ENCODE results near the gene TBC1D20. TPM values are rescaled to one million over a fixed set of nuclear protein-coding genes. Genes with fewer than 3 reads are reported as not detected.
A peak's percentile ranks its signal among the peaks of the same experiment; 100 is the strongest.
"Not testable (repeated sequence)": the region's sequence is repeated elsewhere in the genome, so short reads cannot be mapped to it uniquely, and the experiment has no call there.

TBC1D20 gene
- total RNA-seq, 2 experiments from 2014 or later, result 29.3 to 31.6 TPM

GRCh38 chr20:396619-397431 is 65.5 kb downstream of the TBC1D20 start:
- Mint-ChIP-seq H3K36me3 (ENCODE audit: low read depth) (peaks cover 31% of the 10 kb centered on the region), H3K27ac (no peak overlapping the region), H3K4me3 (no peak overlapping the region), H3K4me1 (peaks cover 5% of the 10 kb centered on the region), H3K27me3 (no peaks in the 10 kb centered on the region), H3K9me3 (no peaks in the 10 kb centered on the region)
- no peak for DNase-seq
- ChIA-PET POLR2A (no interaction called here), CTCF (interaction anchor here (0.9 to 1.1 kb wide), 2 partner anchors 9 to 43 kb away, joined by 3 read pairs; no protein-coding TSS in a partner anchor)

- peaks cover 3% of the 10 kb centered on the region for H3K4me1 Mint-ChIP-seq
- CTCF ChIA-PET, result interaction anchor here (0.8 to 1.1 kb wide), 3 partner anchors 10 to 43 kb away, joined by 3 read pairs; no protein-coding TSS in a partner anchor
- peaks cover 34% of the 10 kb centered on the region for H3K36me3 Mint-ChIP-seq (ENCODE audit: low read depth)
- H3K27ac Mint-ChIP-seq, result no peak overlapping the region
- no peaks in the 10 kb centered on the region for H3K9me3 Mint-ChIP-seq
- POLR2A ChIA-PET, result no interaction called here
- no peak for DNase-seq
- H3K4me3 Mint-ChIP-seq, result no peak overlapping the region
- H3K27me3 Mint-ChIP-seq, result no peaks in the 10 kb centered on the region
These were observed 66.1 kb downstream of the TBC1D20 start for GRCh38 chr20:396252-396618.

GRCh38 chr20:393296-393695 is 69.0 kb downstream of the TBC1D20 start:
- H3K4me1 Mint-ChIP-seq, POLR2A ChIA-PET, H3K9me3 Mint-ChIP-seq, H3K27me3 Mint-ChIP-seq, H3K27ac Mint-ChIP-seq, H3K4me3 Mint-ChIP-seq, DNase-seq: not testable (repeated sequence)
- CTCF ChIA-PET, result interaction anchor here (1.5 to 2.2 kb wide), 2 partner anchors 10 to 20 kb away, joined by 3 to 9 read pairs; no protein-coding TSS in a partner anchor
- H3K36me3 Mint-ChIP-seq (ENCODE audit: low read depth), result peaks cover 50% of the 10 kb centered on the region

- Mint-ChIP-seq H3K4me3 (no peak overlapping the region), H3K27ac (no peak overlapping the region), H3K27me3 (no peaks in the 10 kb centered on the region), H3K4me1 (no peaks in the 10 kb centered on the region), H3K36me3 (ENCODE audit: low read depth) (peaks cover 54% of the 10 kb centered on the region), H3K9me3 (no peaks in the 10 kb centered on the region)
- ChIA-PET CTCF (interaction anchor here (1.0 to 1.6 kb wide), 2 partner anchors 10 to 18 kb away, joined by 3 read pairs; partner anchors contain the start of gene TRIB3), POLR2A (interaction anchor here (0.6 kb wide), 1 partner anchor 10 kb away, joined by 3 read pairs; no protein-coding TSS in a partner anchor)
- DNase-seq, result no peak
These were observed 71.2 kb downstream of the TBC1D20 start for GRCh38 chr20:391041-391711.

GRCh38 chr20:389220-389619 is 73.1 kb downstream of the TBC1D20 start:
- no peak overlapping the region for H3K4me3 Mint-ChIP-seq
- no peaks in the 10 kb centered on the region for H3K27me3 Mint-ChIP-seq
- ChIA-PET POLR2A (no interaction called here), CTCF (interaction anchor here (0.6 to 1.0 kb wide), 2 partner anchors 64 to 97 kb away, joined by 3 read pairs; partner anchors contain the start of gene SOX12)
- H3K9me3 Mint-ChIP-seq, result no peaks in the 10 kb centered on the region
- peaks cover 51% of the 10 kb centered on the region for H3K36me3 Mint-ChIP-seq (ENCODE audit: low read depth)
- H3K4me1 Mint-ChIP-seq, result peaks cover 6% of the 10 kb centered on the region
- DNase-seq, result no peak
- no peak overlapping the region for H3K27ac Mint-ChIP-seq

GRCh38 chr20:388034-388994 is 74.0 kb downstream of the TBC1D20 start:
- no peak overlapping the region for H3K4me3 Mint-ChIP-seq
- peak overlapping the region; percentile 15 for H3K27ac Mint-ChIP-seq
- peaks cover 11% of the 10 kb centered on the region for H3K4me1 Mint-ChIP-seq
- H3K27me3 Mint-ChIP-seq, result no peaks in the 10 kb centered on the region
- ChIA-PET POLR2A (no interaction called here), CTCF (no interaction called here)
- no peaks in the 10 kb centered on the region for H3K9me3 Mint-ChIP-seq
- DNase-seq, result no peak
- H3K36me3 Mint-ChIP-seq (ENCODE audit: low read depth), result peaks cover 50% of the 10 kb centered on the region

- peaks cover 43% of the 10 kb centered on the region for H3K36me3 Mint-ChIP-seq (ENCODE audit: low read depth)
- no peak for DNase-seq
- ChIA-PET POLR2A (no interaction called here), CTCF (interaction anchor here (1.0 to 1.2 kb wide), 2 partner anchors 25 to 33 kb away, joined by 3 read pairs; no protein-coding TSS in a partner anchor)
- peaks cover 14% of the 10 kb centered on the region for H3K4me1 Mint-ChIP-seq
- H3K9me3 Mint-ChIP-seq, result no peaks in the 10 kb centered on the region
- H3K4me3 Mint-ChIP-seq, result no peak overlapping the region
- H3K27me3 Mint-ChIP-seq, result no peaks in the 10 kb centered on the region
- H3K27ac Mint-ChIP-seq, result peak overlapping the region; percentile 36
These were observed 74.8 kb downstream of the TBC1D20 start for GRCh38 chr20:387520-387919.

GRCh38 chr20:386634-387033 is 75.7 kb downstream of the TBC1D20 start:
- H3K27ac Mint-ChIP-seq, POLR2A ChIA-PET, DNase-seq, H3K4me3 Mint-ChIP-seq, H3K9me3 Mint-ChIP-seq, H3K27me3 Mint-ChIP-seq: not testable (repeated sequence)
- Mint-ChIP-seq H3K36me3 (ENCODE audit: low read depth) (peaks cover 38% of the 10 kb centered on the region), H3K4me1 (peaks cover 21% of the 10 kb centered on the region)
- CTCF ChIA-PET, result interaction anchor here (1.0 to 1.2 kb wide), 3 partner anchors 21 to 34 kb away, joined by 3 to 4 read pairs (median 3); no protein-coding TSS in a partner anchor

Other genes starting within 250 kb of the TBC1D20 start
- gene DEFB129, start 235.3 kb downstream of the TBC1D20 start, total RNA-seq, result not detected
- gene DEFB132, start 204.8 kb downstream of the TBC1D20 start, total RNA-seq, result not detected
- 1 to 10 TPM; 7.8 to 8.2 TPM for gene C20orf96, start 171.8 kb downstream of the TBC1D20 start, total RNA-seq
- 10 to 100 TPM; 26.4 to 27.1 TPM for gene ZCCHC3, start 165.0 kb downstream of the TBC1D20 start, total RNA-seq
- 1 to 10 TPM; 5.6 to 6.0 TPM for gene SOX12, start 137.0 kb downstream of the TBC1D20 start, total RNA-seq
- 1 to 10 TPM in 1 of 2 experiments, under 1 TPM in 1; 0.87 to 1.2 TPM for gene NRSN2, start 115.4 kb downstream of the TBC1D20 start, total RNA-seq
- 10 to 100 TPM; 16.0 to 18.8 TPM for gene TRIB3, start 81.8 kb downstream of the TBC1D20 start, total RNA-seq
- 100 to 1,000 TPM; 135 to 155 TPM for gene RBCK1, start 54.2 kb downstream of the TBC1D20 start, total RNA-seq
- 100 to 1,000 TPM; 111 to 133 TPM for gene CSNK2A1, start 81.3 kb upstream of the TBC1D20 start, total RNA-seq
- gene TCF15, start 147.8 kb upstream of the TBC1D20 start, total RNA-seq, result not detected
- 10 to 100 TPM; 11.5 to 12.9 TPM for gene SRXN1, start 190.7 kb upstream of the TBC1D20 start, total RNA-seq
- gene SCRT2, start 213.3 kb upstream of the TBC1D20 start, total RNA-seq, result not detected

All from activated CD4-positive, alpha-beta T cell treated with anti-CD3 and anti-CD28 coated beads, Interleukin-2, amount 10 ng/mL, durations not matched to agents 7 days and 5 days (primary cell).